HG03095 (cell line): ENCODE data around the gene POC5.
"Not testable (repeated sequence)": the region's sequence is repeated elsewhere in the genome, so short reads cannot be mapped to it uniquely, and the experiment has no call there.

Experiments
- ATAC-seq: cut with Tn5 transposase; IDR thresholded peaks from one replicate; pipeline ENCODE4 v1.9.1; 2021; ENCODE audit warnings: moderate library complexity; ENCODE audit not compliant: unreplicated experiment

Gene POC5

DNA sequence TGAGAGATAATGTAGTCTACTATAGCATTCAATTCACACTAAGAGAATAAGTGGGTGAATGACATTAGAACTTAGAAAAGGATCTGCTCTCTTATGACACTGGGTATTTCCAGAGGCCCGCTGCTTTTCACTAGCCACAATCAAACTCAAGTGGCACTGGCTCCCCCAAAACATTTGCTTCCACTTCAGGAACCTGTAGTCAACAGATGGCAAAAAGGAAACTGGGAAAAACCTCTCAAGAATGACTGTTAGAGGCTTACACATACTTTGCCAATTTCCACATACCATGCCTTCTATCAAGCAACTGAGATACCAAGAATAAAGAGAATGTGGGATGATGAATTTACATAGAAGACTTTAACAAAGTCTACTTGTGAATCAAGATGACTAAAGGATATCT, 11.2 kb downstream of the POC5 start:
- ATAC-seq = no peak

DNA sequence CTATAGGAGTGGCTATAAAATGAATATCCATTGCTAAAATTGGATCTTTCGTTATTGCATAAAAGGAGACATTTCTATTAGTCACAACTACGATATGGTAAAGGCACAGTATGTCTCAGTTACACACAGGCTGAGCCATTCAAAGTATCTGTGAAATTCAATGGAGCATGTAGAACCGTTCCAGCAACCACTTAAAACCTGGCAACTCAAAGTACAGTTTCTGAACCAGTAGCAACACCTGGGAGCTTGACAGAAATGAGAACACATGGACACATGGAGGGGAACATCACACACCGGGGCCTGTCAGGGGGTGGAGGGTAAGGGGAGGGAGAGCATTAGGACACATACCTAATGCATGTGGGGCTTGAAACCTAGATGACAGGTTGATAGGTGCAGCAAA, 15.4 kb downstream of the POC5 start:
- no peak for ATAC-seq

DNA sequence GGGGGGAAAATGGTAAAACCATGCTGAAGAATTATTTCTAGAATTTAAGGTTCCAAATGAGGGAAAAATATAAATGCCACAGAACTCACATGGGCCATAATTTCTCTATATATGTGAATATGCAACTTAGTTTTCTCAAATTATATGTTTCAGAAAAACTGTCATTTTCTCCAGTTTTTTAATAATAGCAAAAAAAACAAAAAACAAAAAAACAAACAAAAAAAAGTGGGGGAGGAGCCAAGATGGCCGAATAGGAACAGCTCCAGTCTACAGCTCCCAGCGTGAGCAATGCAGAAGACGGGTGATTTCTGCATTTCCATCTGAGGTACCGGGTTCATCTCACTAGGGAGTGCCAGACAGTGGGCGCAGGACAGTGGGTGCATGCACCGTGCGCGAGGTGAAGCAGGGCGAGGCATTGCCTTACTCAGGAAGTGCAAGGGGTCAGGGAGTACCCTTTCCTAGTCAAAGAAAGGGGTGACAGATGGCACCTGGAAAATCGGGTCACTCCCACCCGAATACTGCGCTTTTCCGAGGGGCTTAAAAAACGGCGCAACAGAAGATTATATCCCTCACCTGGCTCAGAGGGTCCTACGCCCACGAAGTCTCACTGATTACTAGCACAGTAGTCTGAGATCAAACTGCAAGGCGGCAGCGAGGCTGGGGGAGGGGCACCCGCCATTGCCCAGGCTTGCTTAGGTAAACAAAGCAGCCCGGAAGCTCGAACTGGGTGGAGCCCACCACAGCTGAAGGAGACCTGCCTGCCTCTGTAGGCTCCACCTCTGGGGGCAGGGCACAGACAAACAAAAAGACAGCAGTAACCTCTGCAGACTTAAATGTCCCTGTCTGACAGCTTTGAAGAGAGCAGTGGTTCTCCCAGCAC, 21.5 kb downstream of the POC5 start:
- not testable (repeated sequence) for ATAC-seq

DNA sequence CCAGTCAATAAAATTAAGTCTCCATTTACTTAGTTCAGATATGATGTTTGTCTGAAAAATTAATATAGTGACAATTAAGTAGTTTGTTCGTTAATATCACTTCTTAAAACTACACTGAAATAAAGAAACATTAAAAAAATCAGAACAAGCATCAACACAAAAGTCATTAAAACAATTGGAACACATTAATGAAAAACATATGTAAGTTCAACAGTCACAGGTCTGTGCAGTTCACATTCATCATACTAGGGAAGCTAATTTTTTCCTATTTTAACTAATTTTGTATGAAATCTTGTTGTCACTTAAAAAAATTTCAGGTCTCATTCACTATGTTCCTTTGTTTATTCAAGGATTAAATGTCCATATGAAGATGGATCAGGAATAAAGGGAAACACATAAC, 22.5 kb downstream of the POC5 start:
- ATAC-seq = no peak

DNA sequence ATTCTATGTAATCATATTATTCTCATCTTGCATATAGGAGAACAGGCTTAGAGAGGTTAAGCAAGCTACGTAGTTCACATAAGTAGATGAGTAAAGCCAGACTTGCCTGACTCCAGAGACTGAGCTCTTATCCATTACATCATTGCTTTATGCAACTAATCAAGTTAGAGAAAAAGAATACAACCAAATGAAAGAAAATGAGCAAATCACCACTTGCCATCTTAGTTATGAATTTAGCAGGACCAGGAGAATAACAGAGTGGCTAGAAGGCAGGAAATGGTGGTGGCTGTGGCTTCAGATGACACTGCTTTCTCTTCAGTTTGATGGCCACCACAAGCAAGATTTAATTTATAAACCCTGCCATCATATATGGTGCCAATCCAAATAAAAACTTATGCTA, 26.6 kb downstream of the POC5 start:
- ATAC-seq = no peak

DNA sequence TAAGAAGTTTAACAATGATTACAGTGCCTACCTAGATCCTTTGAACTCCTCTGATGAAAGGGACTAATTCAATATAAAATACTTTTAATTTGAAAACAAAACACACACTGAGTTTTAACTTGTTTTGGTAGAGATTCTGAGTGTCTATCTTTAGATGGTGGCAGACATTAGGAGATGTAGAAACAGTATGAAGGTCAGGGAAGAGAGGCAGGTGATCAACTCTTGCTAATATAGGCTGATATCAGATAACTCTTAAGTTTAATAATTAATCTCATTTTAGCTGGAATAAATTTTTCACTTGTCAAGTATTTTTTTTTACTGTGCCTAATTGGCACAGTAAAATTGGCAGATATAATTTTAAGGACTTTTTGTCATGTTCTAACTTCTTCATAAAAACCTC, 30.8 kb downstream of the POC5 start:
- no peak for ATAC-seq

DNA sequence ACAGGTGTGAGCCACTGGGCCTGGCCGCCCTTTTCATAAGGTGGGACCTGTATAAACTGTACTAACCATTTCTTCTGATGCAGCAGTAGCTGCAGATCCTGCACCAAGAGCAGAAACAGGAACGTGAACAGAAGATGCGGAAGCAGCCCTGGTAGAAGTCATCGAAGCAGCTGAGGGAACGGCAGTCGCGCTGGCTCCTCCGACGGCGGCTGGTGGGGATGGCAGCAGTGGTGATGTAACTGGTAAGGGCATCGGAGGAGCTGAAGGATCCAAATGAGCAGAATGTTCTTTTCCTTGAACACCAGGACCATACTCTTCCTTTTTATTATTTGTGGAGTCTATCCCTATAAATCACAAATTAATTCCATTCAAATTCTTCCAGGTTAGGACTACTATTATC, 32.1 kb downstream of the POC5 start:
- no peak for ATAC-seq

DNA sequence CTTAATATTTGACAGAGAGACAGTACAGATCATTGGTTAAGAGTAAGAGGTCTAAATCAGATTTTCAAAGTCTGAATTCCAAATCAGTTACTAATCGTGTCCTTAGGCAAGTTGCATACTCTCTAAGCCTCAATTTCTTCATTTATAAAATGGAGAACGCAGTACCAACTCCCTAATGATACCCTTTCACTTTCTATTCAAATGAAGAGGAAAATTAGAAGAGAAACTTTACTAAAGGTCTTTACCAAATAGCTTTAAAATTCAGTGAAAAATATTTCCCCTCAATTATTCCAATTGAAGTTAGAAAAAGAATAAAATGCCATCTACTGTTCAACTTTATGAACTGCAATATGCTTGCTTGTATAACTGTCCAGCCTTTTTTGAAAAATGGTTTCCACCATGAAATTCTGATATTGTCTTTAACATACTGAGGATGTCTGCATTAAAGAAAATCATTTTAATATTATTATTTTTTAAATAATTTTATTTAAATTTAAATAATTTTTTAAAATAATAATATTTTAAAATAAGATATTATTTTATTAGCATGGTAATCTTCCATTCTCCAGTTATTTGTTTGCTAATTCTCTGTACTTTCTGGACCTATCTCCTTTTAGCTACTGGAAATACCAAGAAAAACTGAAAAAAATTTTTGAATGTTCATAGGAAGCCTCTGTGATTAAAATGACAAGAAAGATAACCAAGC, 36.0 kb downstream of the POC5 start:
- ATAC-seq = no peak

DNA sequence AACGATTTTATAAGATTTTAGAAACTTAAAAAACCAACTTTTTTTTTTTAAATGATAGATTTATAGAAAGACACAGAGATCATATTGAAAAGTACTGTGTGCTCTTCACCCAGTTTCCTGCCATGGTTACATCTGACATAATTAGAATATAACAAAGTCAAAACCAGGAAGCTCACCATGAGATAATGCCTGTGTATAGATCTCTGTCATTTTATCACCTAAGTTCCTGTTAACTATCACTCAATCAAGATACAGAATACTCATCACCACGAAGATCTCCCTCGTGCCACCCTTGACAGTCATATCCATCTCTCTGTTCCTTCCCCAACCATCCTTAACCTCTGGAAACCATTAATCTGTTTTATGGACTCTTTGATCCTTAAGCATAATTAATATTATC, 39.1 kb downstream of the POC5 start:
- no peak for ATAC-seq

DNA sequence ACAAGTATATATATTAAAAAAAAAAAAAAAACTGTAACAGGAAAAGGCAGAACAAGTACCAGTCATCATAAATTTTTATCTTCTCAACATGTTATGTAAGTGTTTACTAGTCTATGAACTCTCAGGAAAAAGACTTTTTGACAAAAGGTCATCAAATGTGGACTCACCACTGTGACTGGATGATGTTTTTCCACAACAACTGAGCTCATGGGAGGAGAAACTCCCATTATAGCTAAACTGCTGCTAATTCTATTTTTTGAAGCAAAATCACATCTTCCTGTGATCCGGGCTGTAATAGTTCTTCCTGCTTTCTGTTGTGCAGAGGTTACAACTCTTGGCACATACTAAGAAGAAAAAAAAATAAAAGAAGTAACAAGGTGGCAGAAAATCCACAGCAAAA, 39.6 kb downstream of the POC5 start:
- ATAC-seq = no peak

DNA sequence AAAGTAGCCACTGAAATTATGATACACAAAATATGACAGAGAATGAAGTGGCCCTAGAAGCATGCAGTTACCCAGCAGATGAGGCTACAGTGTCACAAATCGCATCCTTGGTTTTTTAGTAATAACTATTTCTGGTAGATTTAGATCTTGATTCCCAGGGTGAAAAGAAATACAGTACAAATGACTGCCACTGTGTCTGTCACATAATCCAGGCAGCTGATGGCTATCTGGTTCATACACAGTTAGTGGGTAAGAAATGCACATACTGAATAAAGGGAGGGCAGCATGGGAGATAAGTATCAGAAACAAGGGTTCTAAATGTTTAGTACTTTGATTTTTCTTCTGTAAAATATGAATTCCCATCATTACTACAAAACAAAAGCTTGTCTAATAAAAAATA, 41.5 kb downstream of the POC5 start:
- no peak for ATAC-seq

DNA sequence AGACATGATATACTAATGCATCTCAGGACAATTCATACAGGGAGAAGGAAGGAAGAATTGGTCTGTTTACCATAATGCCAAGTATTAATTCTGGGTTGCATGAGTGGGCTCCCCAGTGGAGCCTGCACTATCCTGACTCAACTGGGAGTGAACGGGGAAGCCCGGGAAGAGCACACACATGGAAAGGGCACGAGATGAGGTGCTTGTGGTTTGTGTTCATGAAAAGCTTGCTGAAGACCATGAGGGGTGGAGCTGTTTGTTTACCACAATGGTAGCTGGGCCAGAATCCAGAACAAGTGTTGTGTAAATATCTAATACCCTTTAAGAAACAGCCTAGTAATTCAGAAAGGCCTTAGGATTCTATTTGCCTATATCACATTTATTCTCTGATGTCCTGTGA, 44.6 kb downstream of the POC5 start:
- no peak for ATAC-seq

DNA sequence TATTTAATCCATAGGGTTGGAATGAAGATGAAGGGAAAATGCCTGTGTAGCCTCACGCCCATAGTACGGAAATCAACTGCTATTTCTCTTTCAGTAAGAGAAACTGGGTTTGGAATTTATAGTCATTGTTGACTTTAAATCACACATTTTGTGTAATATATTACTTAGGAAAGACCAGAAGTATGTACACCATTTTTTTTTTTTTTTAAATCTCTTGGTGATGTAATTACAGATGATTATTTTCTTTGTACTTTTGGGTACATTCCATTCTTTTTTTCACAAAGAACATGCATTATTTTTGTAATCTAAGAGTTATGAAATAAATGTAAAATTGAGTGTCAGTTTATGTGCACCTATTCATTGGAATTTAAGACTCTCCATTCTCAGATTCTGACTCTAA, 45.7 kb downstream of the POC5 start:
- no peak for ATAC-seq

DNA sequence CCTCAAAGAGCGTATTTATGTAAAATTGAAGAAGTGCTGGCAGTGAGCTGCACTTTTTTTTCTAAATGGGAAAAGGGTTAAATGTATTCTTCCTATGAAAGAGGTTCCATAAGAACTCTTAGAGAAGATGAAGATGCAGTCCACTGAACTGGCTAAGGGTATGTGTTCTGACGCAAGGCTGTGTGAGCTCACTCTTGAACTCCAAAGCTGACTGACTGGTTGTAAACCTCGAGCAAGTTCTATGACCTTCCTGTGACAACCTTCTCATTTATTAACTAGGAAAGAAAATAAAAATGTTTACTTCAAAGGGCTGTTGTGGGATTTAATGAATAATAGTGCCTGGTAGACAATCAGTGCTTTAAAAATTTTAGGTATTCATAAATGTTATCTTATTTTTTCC, 46.7 kb downstream of the POC5 start:
- no peak for ATAC-seq

DNA sequence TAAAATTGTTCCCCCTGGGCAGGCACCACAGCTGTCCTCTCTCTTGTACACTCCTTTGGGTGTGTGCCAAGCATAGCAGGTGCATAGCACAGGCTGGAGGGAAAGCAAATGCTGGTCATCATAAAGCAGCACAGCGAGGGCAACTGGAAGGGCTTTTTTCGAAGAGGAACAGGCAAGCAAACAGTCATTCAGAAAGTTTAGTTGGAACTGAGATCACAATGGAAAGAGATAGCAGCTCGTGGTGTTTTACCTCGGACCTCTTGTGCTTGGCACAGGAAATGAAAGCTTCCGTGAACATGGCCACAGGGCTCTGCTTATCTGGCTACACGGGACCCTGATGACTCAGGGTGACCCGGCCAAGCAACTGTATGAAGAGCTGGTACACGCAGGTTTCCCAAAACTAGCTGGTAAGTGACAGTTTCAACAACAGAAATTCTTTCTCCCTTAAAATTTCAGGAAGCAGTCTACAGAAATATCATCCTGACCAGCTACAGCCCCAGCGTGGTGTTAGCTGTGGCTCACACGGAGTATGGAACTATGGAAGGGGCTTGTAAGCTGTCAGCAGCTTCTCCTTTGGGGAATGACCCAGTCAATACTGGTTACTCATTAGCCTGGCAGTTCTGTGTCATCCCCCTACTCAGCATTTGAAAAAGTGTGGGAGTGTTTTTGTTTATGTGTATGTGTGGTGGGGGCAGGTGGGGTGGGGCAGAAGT, 48.1 kb downstream of the POC5 start:
- ATAC-seq = peak; percentile 91

DNA sequence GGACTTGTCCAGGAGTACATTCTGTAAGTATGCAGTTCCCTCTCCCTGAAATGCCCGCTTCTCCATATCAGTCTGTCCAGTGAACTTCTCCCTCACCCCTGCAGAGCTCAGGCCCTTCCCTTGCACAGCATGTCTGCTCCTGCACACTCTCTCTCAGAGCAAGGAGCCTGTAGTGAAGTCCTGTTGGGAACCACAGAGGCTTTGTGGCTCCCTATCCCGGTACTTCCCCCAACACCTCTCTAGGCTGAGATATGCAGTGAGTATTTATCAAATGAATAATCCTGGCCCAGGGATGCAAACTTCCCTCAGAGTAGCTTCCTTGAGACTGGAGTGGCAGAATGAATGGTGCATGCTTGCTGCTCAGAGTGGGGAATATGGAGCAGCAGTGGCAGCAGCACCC, 48.8 kb downstream of the POC5 start:
- peak; percentile 16 for ATAC-seq

DNA sequence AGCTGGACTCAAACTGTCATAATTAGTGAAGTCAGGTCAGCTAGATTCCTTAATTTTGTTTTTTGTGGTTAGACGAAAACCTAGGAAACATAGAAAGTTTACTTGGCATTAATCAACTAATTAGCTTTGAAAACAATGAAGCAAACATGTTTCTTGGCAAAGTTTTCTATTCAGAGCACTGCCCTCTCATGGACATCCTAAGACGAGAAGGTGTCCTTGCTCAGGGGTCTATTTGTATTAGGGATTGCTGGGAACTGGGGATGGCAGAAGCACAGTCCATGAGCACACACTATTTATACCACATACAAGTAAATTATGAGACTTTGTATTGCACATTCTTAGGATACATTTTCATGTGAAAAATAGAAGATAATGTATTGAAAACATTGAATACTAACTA, 49.7 kb downstream of the POC5 start:
- no peak for ATAC-seq

DNA sequence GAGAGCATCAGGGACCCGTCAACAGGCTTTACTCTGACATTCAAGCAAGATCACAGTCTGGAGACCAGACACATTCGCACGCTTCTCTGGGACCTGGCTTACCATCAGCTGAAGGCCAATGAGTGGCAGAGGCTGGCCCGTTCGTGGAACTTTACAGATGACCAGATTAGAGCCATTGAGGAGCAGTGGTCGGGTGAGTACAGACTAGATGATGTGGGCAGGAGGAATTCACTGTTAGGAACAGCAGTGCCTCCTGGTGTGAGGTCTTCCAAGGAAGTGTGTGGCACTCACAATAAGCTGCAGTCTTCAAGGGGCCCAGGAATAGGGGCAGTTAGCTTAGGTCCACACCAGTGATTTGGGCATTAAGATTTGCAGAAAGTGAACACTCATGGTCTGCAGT, 50.4 kb downstream of the POC5 start:
- ATAC-seq = no peak

DNA sequence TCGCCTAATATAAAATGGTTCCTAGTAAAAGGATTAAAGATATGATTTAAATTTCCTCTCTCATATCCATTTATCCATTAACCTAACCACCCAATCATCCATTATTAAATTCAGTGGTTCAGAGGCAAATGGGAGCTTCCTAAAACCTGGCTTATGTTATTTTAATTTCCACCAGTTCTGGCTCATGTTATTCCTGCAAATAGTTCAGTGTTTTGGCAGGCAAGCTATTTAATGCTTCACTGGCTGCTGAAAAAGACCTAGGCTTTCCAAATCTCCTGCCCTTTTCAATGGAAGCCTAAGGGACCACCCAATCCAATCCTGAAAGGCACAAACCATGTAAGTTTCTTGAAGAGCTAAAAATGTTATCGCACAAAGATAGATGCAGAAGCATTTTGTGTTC, 52.3 kb downstream of the POC5 start:
- no peak for ATAC-seq

DNA sequence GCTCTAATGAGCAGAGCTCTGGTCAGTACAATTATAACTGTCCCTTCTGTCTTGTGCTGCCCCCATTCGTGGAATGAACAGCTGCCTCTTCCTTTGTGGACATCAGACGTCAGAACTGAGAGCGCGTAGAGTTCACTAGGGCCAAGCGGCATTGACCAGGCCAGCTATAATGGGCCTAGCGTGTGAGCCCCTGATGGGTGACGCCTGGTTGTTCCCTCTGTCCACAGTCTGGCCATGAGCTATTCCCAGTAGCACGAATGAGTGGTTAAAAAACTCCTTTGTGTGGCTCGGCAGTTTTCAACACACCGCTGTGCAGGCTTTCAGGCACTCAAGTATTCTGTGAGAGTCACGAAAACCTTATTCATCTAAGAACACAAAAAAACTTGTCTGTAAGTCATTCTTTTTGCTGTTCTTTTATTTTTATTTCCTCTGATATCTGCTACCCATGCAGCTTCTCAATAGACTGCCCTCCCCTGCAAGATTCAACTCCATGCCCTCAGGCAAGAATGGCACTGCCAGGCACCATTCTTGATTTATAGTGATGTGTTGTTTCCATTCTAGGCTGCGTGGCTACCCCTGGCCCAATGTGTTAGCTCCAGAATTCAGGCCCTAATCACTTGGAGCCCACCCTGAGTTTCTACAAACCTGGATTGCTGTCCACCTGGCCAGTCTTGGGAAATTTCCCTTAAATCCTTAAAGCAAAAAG, 53.5 kb downstream of the POC5 start:
- no peak for ATAC-seq

DNA sequence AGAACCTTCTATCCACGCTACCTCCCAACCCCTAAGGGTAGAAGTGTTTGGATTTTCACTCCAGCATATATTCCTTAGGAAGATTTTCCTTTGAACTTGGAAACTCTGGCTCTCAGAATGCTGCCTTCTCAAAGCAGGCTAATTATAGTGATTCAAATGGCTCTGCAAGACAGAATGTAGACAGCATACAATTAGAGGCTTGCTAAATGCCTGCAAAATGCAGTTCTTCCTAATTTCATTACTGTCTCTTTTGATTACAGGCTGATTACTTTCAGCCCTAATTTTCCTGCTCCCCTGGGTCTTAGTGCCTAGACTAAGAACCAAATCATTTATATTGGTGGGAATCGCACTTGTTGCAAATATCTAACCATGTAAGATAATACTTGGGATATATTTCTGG, 55.2 kb downstream of the POC5 start:
- no peak for ATAC-seq
